IMR-90 (cell line): Measurements from ENCODE around the gene OBI1. TPM values are rescaled to one million over a fixed set of nuclear protein-coding genes. Genes with fewer than 3 reads are reported as not detected.

Experiments used
- ATAC-seq: fragments of 200-7000 bp; cut with Tn5 transposase; 2 replicates; pipeline ENCODE4 v1.9.1; 2020; ENCODE audit warnings: low read depth, mild to moderate bottlenecking, moderate library complexity
- BruUV-seq: library from RNA; stranded (reverse); fragments of 400-500 nt; replicated peaks from 2 replicates; lab custom pipeline; 2021; lab: Mats Ljungman, UMichigan
- CTCF ChIA-PET: fragments of 300-600 bp; formaldehyde crosslinking; extraction: SDS; loops from one replicate; lab custom pipeline; 2021; ENCODE audit warnings: antibody characterized with exemption; lab: Yijun Ruan, JAX
- POLR2A ChIA-PET: fragments of 300-600 bp; sonication (Branson Sonifier 250); formaldehyde crosslinking; loops from one replicate; lab custom pipeline; 2022; ENCODE audit warnings: antibody characterized with exemption; ENCODE audit not compliant: unreplicated experiment; lab: Charles Lee
- DNase-seq: peaks from one replicate; pipeline ENCODE4 v3.0.0; 2013
- H2AFZ ChIP-seq: replicated peaks from 2 replicates; pipeline ENCODE3; 2013; ENCODE audit warnings: low read length, mild to moderate bottlenecking; ENCODE audit not compliant: poor library complexity
- H2AK5ac ChIP-seq: 2 replicates; pipeline ENCODE4 v1.6.1; 2013; ENCODE audit warnings: low read depth, low read length, inconsistent platforms
- H2AK9ac ChIP-seq: replicated peaks from 2 replicates; pipeline ENCODE3; 2013; ENCODE audit warnings: mild to moderate bottlenecking, low read depth, low read length, moderate library complexity; ENCODE audit not compliant: poor library complexity
- H2BK120ac ChIP-seq: 2 replicates; pipeline ENCODE4 v1.6.1; 2013; ENCODE audit warnings: low read depth, low read length, inconsistent platforms
- H2BK15ac ChIP-seq: 3 replicates; pipeline ENCODE4 v1.6.1; 2013; ENCODE audit warnings: low read depth, low read length, inconsistent platforms
- H2BK20ac ChIP-seq: 2 replicates; pipeline ENCODE4 v1.6.1; 2013; ENCODE audit warnings: low read depth, mild to moderate bottlenecking, inconsistent platforms, low read length, moderate library complexity
- H2BK5ac ChIP-seq: 2 replicates; pipeline ENCODE4 v1.6.1; 2013; ENCODE audit warnings: mild to moderate bottlenecking, low read depth, low read length, inconsistent platforms; ENCODE audit not compliant: poor library complexity, severe bottlenecking
- H3K14ac ChIP-seq: replicated peaks from 2 replicates; pipeline ENCODE4 v1.6.1; 2013; ENCODE audit warnings: low read depth, low read length, inconsistent platforms
- H3K18ac ChIP-seq: 2 replicates; pipeline ENCODE4 v1.6.1; 2013; ENCODE audit warnings: low read depth, low read length, control low read depth
- H3K23ac ChIP-seq: 2 replicates; pipeline ENCODE4 v1.6.1; 2013; ENCODE audit warnings: low read depth, low read length, inconsistent platforms
- H3K27ac ChIP-seq: 2 replicates; pipeline ENCODE4 v1.5.1; 2013; ENCODE audit warnings: mild to moderate bottlenecking, control low read depth, low read length; ENCODE audit not compliant: insufficient read depth
- H3K27me3 ChIP-seq: 2 replicates; pipeline ENCODE4 v1.6.1; 2013; ENCODE audit warnings: low read length; ENCODE audit not compliant: control insufficient read depth, insufficient read depth
- H3K36me3 ChIP-seq: 2 replicates; pipeline ENCODE4 v1.6.1; 2013; ENCODE audit warnings: low read length, mixed read lengths; ENCODE audit not compliant: control insufficient read depth, insufficient read depth
- H3K4ac ChIP-seq: 2 replicates; pipeline ENCODE4 v1.6.1; 2013; ENCODE audit warnings: low read depth, low read length, inconsistent platforms
- H3K4me1 ChIP-seq: 2 replicates; pipeline ENCODE4 v1.6.1; 2013; ENCODE audit warnings: low read length, mixed read lengths; ENCODE audit not compliant: control insufficient read depth, insufficient read depth
- H3K4me2 ChIP-seq: 2 replicates; pipeline ENCODE4 v1.6.1; 2013; ENCODE audit warnings: low read depth, mild to moderate bottlenecking, control low read depth, low read length, moderate library complexity
- H3K4me3 ChIP-seq: 2 replicates; pipeline ENCODE4 v1.5.1; 2013; ENCODE audit warnings: low read depth, mild to moderate bottlenecking, control low read depth, low read length, moderate library complexity; ENCODE audit not compliant: insufficient read depth
- H3K56ac ChIP-seq: 2 replicates; pipeline ENCODE4 v1.6.1; 2013; ENCODE audit warnings: low read length, inconsistent platforms; ENCODE audit not compliant: insufficient read depth; ENCODE audit errors: extremely low read depth
- H3K79me1 ChIP-seq, 2 experiments: 2 replicates each; pipeline ENCODE4 v1.6.1; 2013; ENCODE audit warnings: low read length in 2 of 2, inconsistent platforms in 1 of 2, low read depth in 1 of 2
- H3K9ac ChIP-seq: 2 replicates; pipeline ENCODE4 v1.6.1; 2013; ENCODE audit warnings: low read depth, low read length, control low read depth
- H3K9me1 ChIP-seq: 2 replicates; pipeline ENCODE4 v1.6.1; 2013; ENCODE audit warnings: low read length, inconsistent platforms; ENCODE audit not compliant: insufficient read depth
- H3K9me3 ChIP-seq: 2 replicates; pipeline ENCODE4 v1.6.1; 2013; ENCODE audit warnings: low read length; ENCODE audit not compliant: control insufficient read depth, insufficient read depth
- H4K20me1 ChIP-seq: 2 replicates; pipeline ENCODE4 v1.6.1; 2013; ENCODE audit warnings: low read length, inconsistent platforms; ENCODE audit not compliant: insufficient read depth
- H4K5ac ChIP-seq: 2 replicates; pipeline ENCODE4 v1.6.1; 2013; ENCODE audit warnings: mild to moderate bottlenecking, low read depth, low read length, control low read depth
- H4K8ac ChIP-seq, 2 experiments: 2 replicates each; pipeline ENCODE4 v1.6.1; 2013; ENCODE audit warnings: low read depth in 2 of 2, low read length in 2 of 2, control low read depth in 1 of 2, inconsistent platforms in 1 of 2
- H4K91ac ChIP-seq: 2 replicates; pipeline ENCODE4 v1.6.1; 2013; ENCODE audit warnings: low read depth, low read length, inconsistent platforms; ENCODE audit not compliant: insufficient read depth
- BHLHE40 ChIP-seq: fragments of 150-350 bp; IDR thresholded peaks from 2 replicates; pipeline ENCODE4 v1.6.1; 2016; ENCODE audit warnings: mild to moderate bottlenecking, low read depth, low read length
- CEBPB ChIP-seq: IDR thresholded peaks from 2 replicates; pipeline ENCODE4 v1.6.1; 2012; ENCODE audit warnings: low read depth, low read length, improper control_type of control experiment
- CHD1 ChIP-seq: IDR thresholded peaks from 2 replicates; pipeline ENCODE4 v1.6.1; 2012; ENCODE audit warnings: low read depth, low read length, improper control_type of control experiment
- CTCF ChIP-seq: conservative IDR thresholded peaks from 2 replicates; pipeline ENCODE4 v1.5.1; 2012; ENCODE audit warnings: mild to moderate bottlenecking, low read depth, low read length, improper control_type of control experiment
- ELK1 ChIP-seq: fragments of 150-350 bp; IDR thresholded peaks from 2 replicates; pipeline ENCODE4 v1.6.1; 2016; ENCODE audit warnings: low read depth, mild to moderate bottlenecking, low read length, moderate library complexity, borderline replicate concordance
- FOS ChIP-seq: fragments of 150-350 bp; IDR thresholded peaks from 2 replicates; pipeline ENCODE4 v1.6.1; 2016; ENCODE audit warnings: low read depth, low read length
- MAFK ChIP-seq: IDR thresholded peaks from 2 replicates; pipeline ENCODE4 v1.6.1; 2012; ENCODE audit warnings: low read depth, low read length, improper control_type of control experiment
- MAZ ChIP-seq: IDR thresholded peaks from 2 replicates; pipeline ENCODE4 v1.6.1; 2012; ENCODE audit warnings: low read depth, mild to moderate bottlenecking, low read length, improper control_type of control experiment, moderate library complexity, borderline replicate concordance
- MXI1 ChIP-seq: IDR thresholded peaks from 2 replicates; pipeline ENCODE4 v1.6.1; 2012; ENCODE audit warnings: low read depth, mild to moderate bottlenecking, low read length, moderate library complexity, borderline replicate concordance
- NFE2L2 ChIP-seq: fragments of 150-350 bp; IDR thresholded peaks from 2 replicates; pipeline ENCODE4 v1.6.1; 2016; ENCODE audit warnings: low read depth, mild to moderate bottlenecking, low read length
- POLR2A ChIP-seq: IDR thresholded peaks from 2 replicates; pipeline ENCODE4 v1.6.1; 2012; ENCODE audit warnings: mild to moderate bottlenecking, low read depth, low read length
- RAD21 ChIP-seq: IDR thresholded peaks from 2 replicates; pipeline ENCODE4 v1.6.1; 2012; ENCODE audit warnings: low read length, improper control_type of control experiment
- RCOR1 ChIP-seq: IDR thresholded peaks from 2 replicates; pipeline ENCODE4 v1.6.1; 2012; ENCODE audit warnings: mild to moderate bottlenecking, low read length, improper control_type of control experiment; ENCODE audit not compliant: insufficient replicate concordance
- RFX5 ChIP-seq: IDR thresholded peaks from 2 replicates; pipeline ENCODE4 v1.8.0; 2012; ENCODE audit warnings: low read depth, mild to moderate bottlenecking, low read length, moderate library complexity
- SMC3 ChIP-seq: fragments of 150-350 bp; IDR thresholded peaks from 2 replicates; pipeline ENCODE4 v1.6.1; 2016; ENCODE audit warnings: low read depth, mild to moderate bottlenecking, antibody characterized with exemption, low read length, moderate library complexity
- USF2 ChIP-seq: fragments of 150-350 bp; IDR thresholded peaks from 2 replicates; pipeline ENCODE4 v1.6.1; 2017; ENCODE audit warnings: mild to moderate bottlenecking, antibody characterized with exemption, low read length, low read depth
- WGBS, 2 experiments: methylation state at CpG; one replicate each; pipeline versions ENCODE4 v1.1.5 to v1.1.7; 2013; ENCODE audit warnings: missing lambda C conversion rate in 2 of 2; ENCODE audit not compliant: insufficient read length in 1 of 2; ENCODE audit errors: extremely low coverage in 2 of 2; 5-methylcytosine and 5-hydroxymethylcytosine counted together
- dilution Hi-C: fragments of 300-500 bp; cut with HindIII; formaldehyde crosslinking; loops from one replicate; pipeline ENCODE4 v1.14.3; 2018; ENCODE audit warnings: low sequenced_read_pairs; ENCODE audit not compliant: unreplicated experiment
- in situ Hi-C: fragments of 300-500 bp; cut with MboI; formaldehyde crosslinking; loops from 3 replicates; pipeline ENCODE4 v1.14.3; 2019; ENCODE audit warnings: low sequenced_read_pairs, inconsistent platforms, mixed read lengths
- intact Hi-C: fragments of 100-400 bp; cut with micrococcal nuclease; formaldehyde crosslinking; loops from 2 replicates; pipeline ENCODE4 v1.10.0; 2022
- polyA plus RNA-seq, 3 experiments: library from polyadenylated mRNA; depleted of rRNA; stranded (reverse); fragments of >200 nt; gene quantifications; 2 replicates each; pipeline ENCODE4 v1.2.3, GENCODE V29; 2012; ENCODE audit warnings: low replicate concordance in 1 of 3
- total RNA-seq: library from RNA; depleted of rRNA; stranded (reverse); fragments of >200 nt; gene quantifications from 2 replicates; pipeline ENCODE4 v1.2.3, GENCODE V29; 2012

Gene OBI1
- total and polyA plus RNA-seq, 2 of the 4 experiments (the other 2 are of a cell fraction): 4.4 to 11.8 TPM

GRCh38 chr13:78593129-78593528 lies 65.8 kb downstream of the OBI1 start:
- no peak overlapping the region for H4K8ac ChIP-seq
- no peak overlapping the region for H2AK5ac ChIP-seq
- no peak overlapping the region for H3K4me3 ChIP-seq
- H3K79me1 ChIP-seq: no peaks in the 10 kb centered on the region
- no peak overlapping the region for H2BK15ac ChIP-seq
- peaks cover 3% of the 10 kb centered on the region; the same call in 1 of the 2 replicates for H4K20me1 ChIP-seq
- TF ChIP-seq MAFK (no peak), MAZ (no peak), CTCF (no peak), BHLHE40 (no peak), CHD1 (no peak), USF2 (no peak), FOS (no peak), CEBPB (no peak), RAD21 (no peak), RCOR1 (no peak), ELK1 (no peak), RFX5 (no peak), MXI1 (no peak), SMC3 (no peak), NFE2L2 (no peak), POLR2A (no peak)
- DNase-seq (no peak), ATAC-seq (no peak)
- H3K18ac ChIP-seq: no peak overlapping the region
- ChIA-PET POLR2A (no interaction called here), CTCF (no interaction called here)
- no peak overlapping the region for H2AK9ac ChIP-seq
- no peak overlapping the region for H3K56ac ChIP-seq
- in situ Hi-C loops (loop anchor here (25.0 kb wide), 1 partner anchor 456 kb away; no protein-coding TSS in a partner anchor), intact Hi-C loops (no loop called here), dilution Hi-C loops (no loop called here)
- H3K14ac ChIP-seq: no peak overlapping the region
- no peak overlapping the region for H3K4me2 ChIP-seq
- no peak overlapping the region for H2AFZ ChIP-seq
- no peak overlapping the region for H2BK5ac ChIP-seq
- H3K9me1 ChIP-seq: no peaks in the 10 kb centered on the region
- H2BK20ac ChIP-seq: no peak overlapping the region
- H3K4me1 ChIP-seq: no peaks in the 10 kb centered on the region
- H3K4ac ChIP-seq: no peak overlapping the region
- WGBS, 2 experiments: no CpG with 5 or more reads among the region's 13 CpGs
- H3K23ac ChIP-seq: no peak overlapping the region
- H2BK120ac ChIP-seq: no peak overlapping the region
- H3K36me3 ChIP-seq: no peaks in the 10 kb centered on the region
- no peak overlapping the region for H3K9ac ChIP-seq
- no peak overlapping the region for H4K5ac ChIP-seq
- no TSS peak for BruUV-seq
- H3K27me3 ChIP-seq: peaks cover 62% of the 10 kb centered on the region
- H4K91ac ChIP-seq: no peak overlapping the region
- peaks cover 3% of the 10 kb centered on the region; the same call in 1 of the 2 replicates for H3K9me3 ChIP-seq
- no peak overlapping the region for H3K27ac ChIP-seq
